NCI-H128 (cell line): Measurements from ENCODE around the gene FES.
"Not testable (repeated sequence)": the region's sequence is repeated elsewhere in the genome, so short reads cannot be mapped to it uniquely, and the experiment has no call there.

Source experiments
- DNase-seq: peaks from one replicate; lab custom pipeline; 2025; ENCODE audit not compliant: unreplicated experiment; lab: John Stamatoyannopoulos, UW

FES gene

DNA sequence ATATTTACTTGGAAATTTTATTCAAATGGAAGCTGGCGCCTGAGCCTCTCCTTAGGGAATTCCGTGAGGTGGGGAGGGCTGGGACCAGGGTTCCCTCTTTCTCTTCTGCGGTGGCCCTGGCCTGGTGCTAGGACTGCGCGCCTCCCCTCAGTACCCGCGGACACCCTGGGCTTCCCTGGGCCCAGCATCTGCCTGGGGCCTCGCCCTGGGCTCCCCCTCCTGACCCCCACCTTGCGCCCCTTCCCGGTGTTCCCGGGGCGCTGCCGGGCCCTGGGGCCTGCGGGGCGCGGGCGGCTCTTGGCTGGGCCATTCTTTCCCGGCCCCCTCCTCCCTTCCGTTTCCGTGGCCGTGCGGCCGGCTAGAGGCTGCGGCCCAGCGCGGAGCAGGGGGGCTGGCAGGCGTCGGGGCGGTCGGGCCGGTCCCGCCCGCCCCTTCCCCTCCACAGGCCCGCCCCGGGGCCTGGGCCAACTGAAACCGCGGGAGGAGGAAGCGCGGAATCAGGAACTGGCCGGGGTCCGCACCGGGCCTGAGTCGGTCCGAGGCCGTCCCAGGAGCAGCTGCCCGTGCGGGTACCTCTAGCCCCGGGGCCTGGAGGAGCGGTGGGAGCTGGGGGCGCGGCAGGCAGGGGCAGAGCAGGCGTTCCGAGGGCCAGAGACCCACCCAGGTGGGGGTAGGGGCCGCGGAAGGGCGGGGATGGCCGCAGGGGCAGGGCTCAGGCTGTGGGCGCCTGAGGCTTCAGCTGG lies at the start of gene FES:
FES (plus strand) TSS at position 529 of the 743 bp plus-strand sequence. CDS start 542 bp downstream, outside the sequence.
- DNase-seq, result no peak

DNA sequence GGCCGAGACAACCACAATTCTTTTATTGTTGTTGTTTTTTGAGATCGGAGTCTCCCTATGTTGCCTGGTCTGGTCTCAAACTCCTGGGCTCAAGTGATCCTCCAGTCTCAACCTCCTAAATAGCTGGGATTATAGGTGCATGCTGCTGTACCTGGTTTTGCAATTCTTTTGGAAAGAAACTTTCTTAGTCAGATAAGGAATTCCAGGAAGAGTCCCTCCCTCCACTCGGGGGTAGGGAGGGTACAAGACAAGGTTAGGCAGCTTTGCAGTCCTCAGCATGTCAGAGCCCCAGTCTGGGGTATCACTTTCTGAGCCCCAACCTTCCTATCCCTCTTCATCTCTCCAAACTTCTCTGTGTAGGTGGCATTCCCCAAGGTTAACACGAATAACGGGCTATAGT lies 49.7 kb upstream of the FES start:
- no peak for DNase-seq

DNA sequence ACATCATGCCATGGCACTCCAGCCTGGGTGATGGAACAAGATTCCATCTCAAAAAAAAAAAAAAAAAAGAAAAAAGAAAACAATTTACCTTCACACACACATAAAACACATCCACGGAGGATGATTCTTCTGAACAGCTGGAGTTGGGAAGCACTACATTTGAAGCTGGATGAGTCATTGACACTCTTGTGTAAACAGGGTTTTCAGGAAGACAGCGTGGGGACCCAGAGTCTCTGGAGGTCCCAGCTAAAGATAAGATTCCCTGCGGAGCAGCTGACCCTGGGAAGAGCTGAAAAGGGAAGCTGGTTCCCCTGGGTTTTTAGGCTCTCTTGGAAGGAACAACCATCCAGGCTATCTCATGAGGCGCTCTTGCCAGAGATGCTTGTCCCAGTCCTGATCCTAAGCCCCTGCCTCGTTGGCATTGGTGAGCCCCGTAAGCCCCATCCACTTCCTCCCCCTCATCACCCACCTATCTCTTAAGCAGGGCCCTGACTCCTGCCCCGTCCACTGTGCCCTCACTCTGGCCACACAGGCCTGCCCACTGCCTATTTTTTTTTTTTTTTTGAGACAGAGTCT lies 47.9 kb upstream of the FES start:
- DNase-seq, result no peak

DNA sequence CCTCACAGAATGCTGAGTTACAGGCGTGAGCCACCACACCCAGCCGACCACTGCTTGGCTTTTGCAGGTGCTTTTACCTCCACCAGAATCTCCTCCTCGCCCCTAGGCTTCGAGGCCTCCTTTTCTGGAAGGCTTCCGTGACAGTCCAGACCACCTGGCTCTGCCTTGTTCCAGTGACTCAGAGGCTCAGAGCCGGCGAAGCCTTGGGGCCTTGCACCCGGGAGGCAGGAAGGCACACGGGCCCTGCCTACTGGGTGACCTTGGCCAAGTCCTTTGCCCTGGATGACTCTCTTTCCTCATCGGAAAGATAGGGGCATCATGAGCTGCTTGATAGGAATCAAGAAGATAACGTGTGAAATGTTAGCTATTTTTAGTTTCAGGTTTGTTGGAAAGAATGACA lies 47.2 kb upstream of the FES start:
- no peak for DNase-seq

DNA sequence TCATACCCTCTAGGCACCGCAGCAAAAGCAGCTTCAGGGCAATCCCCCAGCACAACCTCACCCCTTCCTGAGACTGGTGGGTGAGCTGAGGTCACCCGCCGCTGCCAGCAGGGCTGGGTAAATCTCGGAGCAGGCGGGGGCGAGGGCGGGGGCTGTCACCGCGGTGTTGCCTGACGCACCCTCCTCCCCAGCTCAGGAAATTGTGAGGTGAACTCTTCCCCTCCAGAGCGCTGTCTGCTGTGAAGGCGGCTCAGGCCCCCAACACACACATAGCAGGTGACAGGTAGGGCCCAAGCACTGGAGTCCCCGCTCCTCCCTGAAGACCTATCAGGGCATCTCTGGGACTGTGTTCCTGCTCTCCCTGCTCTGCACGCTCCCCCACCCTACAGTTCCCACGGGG lies 46.2 kb upstream of the FES start:
- no peak for DNase-seq

DNA sequence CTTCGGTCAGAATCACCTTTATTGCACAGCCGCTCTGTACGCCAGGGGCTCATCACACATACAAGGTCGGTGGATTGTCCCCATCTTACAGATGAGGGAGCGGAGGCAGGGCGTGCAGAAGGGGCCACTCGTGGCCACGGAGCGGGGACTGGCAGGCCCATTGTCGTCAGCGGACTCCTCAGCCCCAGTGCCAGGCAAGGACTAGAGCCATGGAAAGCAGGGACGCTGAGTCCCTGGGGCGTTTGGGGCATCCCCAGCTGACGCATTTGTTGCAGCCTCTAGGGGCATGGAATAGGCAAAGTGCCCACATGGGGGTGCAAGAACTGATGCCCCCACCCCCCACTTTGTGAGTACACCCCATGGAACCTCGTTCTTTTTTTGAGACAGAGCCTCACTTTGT lies 45.8 kb upstream of the FES start:
- DNase-seq, result no peak

DNA sequence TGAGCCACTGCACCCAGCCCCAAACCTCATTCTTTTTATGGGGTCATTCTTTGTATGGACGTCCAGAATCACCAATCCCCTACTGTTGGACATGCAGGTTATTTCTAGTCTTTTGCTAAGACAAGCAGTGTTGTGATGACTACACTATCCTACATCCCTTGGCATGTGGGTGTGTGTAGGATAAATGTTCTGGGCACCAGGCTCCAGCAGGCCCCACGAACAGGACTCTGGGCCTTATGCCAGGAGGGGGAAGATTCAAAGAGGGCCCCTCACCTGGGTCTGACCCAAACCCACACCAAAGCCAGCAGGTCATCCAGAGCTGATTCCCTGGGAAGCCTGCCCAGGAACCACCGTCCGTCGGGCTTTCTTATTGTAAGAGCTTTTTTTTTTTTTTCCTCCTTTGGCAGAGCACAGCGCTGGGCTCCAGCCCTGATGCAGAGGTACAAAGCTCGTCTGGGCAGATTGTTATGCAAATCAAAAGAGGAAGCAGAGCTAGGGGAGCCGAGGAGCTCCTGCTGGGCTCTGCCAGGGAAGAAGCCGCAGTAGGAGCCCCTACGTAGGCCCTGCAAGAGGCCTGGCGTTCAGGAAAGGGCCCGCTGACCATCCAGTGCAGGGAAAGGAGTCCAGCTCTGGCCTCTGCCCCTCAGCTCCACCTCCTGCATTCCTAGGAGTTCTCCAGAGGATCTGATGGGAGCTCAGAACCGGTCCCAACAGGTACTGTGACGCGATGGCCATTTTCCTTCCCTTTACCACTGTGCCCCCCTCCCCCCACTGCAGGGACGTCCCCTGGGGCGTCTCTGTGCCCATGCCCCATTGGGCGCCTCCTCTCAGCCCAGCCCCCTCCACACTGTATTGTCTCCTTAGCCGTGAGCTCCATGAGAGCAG lies 44.9 kb upstream of the FES start:
- DNase-seq, result no peak

DNA sequence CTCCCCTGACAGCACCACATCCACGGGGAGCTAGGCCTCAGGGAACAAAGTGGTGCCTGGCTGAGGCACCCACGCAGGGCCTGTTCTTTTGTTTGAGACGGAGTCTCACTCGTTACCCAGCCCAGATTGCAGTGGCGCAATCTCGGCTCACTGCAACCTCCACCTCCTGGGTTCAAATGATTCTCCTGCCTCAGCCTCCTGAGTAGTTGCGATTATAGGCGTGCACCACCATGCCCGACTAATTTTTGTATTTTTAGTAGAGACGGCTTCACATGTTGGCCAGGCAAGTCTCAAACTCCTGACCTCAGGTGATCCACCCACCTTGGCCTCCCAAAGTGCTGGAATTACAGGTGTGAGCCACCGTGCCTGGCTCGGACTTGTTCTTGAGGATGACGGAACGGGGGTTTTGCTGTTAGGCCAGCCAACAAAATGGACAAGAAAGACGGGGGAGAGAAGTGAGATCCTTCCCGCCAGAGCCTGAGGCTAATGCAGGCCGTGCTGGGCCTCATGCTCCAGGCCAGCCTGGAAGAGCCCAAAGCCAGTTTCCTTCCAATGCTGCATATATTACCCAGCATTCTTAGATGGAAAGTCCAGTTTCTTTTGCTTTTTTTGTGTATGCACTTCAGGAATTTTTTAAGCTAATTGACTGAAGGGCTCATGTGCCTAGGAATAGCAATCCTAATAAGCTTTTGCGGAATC lies 44.0 kb upstream of the FES start:
- no peak for DNase-seq

DNA sequence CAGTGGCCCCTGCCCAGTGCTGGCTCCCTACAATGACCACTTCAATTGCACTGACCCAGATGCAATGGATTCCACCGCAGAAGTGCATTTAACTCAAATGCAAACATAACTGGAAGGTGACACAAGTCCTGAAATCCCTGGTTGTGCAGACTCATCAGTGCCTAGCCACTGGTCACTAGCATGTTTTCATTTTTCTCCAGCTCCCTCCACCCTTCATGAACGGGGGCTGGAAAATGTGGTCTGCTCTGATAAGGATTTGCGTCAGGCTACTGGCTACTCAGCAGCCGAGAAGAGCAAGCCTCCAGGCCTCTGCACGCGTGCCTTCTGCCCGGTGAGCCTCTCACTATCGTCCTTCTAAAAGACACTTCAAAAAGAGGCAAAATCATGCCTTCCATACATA lies 43.4 kb upstream of the FES start:
- no peak for DNase-seq

DNA sequence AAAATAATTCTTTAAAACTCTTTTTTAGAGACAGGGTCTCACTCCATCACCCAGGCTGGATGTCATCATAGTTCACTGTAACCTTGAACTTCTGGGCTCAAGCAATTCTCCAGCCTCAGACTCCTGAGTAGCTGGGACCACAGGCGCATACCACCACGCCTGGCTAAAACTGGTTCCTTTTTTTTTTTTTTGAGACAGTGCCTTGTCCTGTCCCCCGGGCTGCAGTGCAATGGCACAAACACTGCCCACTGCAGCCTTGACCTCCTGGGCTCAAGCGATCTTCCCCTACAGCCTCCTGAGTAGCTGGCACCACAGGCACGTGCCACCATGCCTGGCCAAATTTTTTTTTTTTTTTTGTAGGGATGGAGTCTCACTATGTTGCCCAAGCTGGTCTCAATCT lies 39.6 kb upstream of the FES start:
- no peak for DNase-seq

DNA sequence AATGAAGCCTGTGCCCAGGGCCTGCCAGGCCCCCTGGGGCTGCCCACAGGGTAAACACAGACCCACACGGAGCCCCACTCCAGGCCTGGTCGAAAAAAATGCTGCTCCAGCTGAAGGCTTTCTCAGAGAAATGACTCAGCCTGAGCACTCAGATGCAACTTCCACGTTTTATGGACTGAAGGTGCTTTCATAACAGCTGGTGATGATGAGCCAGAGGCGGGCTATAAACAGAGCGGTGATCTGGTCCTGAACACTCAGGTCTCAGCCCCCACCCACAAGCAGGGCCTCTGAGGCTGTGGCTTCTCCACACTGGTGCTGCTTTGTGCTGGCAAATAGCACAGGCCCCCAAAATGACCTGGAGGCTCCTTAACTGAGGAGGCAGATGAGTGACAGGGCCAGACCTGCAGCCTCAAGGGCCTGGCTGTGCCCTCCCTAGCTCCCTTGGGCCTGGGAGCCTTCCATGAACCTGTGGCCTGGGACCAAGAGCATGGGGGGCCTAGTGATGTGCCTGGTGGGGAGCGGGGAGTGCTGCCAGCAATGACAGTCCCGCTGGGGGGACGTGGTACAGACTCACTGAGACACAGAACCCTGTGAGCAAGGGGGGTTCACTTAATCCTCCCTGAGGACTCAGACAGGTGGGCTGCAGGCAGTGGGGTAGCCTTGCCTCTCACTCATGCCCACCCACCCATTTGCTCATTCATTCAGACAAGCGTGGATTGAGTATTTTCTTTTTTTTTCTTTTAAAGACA lies 38.9 kb upstream of the FES start:
- DNase-seq, result no peak

DNA sequence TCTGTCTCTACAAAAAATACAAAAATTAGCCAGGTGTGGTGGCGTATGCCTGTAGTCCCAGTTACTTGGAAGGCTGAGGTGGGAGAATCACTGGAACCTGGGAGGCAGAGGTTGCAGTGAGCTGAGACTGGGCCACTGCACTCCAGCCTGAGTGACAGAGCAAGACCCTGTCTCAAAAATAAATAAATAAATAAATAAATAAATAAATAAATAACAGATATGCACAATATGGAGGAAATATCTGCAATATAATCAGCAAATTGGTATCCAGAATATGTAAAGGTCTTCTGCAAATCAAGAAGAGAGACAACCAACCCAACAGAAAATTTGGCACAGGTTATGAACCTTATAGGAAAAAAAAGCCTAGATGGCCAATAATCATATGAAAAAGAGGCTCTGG lies 34.9 kb upstream of the FES start:
- DNase-seq, result not testable (repeated sequence)

DNA sequence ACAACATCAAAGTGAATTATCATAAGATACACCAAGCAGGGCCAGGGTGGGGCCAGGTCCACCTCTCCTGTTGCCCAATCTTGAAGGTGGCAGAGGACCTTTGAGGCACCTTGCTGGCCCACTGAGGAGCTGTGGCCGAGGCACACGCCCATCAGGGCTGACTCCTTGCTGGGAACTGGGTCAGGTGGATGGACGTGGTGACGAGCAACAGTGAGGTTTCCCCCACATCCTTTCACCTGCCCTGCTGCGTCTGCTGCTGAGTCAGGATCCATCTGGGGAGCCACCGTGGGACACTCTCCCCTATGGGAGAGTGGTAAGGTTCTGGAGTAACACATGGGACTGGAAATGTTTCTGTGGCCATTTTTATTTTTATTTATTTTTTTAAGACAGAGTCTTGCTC lies 33.2 kb upstream of the FES start:
- DNase-seq, result no peak

DNA sequence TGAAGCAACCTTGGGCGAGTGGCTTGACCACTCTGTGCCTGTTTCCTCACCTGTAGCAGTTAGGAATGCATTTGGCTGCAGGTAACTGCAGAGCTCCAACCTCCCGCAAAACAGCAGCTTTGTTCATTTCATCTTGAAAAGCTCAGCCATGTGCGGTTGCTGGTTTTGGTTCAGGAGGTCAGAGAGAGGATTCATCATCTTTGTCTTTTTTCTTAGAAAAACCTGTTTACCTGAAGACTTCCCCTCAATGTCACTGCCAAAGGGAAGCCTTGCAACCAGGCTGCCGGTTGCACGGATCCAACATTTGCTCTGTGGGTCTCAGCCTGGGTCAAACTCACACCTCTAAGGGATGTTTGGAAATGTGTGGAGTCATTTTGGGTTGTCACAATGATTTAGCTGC lies 32.4 kb upstream of the FES start:
- no peak for DNase-seq

DNA sequence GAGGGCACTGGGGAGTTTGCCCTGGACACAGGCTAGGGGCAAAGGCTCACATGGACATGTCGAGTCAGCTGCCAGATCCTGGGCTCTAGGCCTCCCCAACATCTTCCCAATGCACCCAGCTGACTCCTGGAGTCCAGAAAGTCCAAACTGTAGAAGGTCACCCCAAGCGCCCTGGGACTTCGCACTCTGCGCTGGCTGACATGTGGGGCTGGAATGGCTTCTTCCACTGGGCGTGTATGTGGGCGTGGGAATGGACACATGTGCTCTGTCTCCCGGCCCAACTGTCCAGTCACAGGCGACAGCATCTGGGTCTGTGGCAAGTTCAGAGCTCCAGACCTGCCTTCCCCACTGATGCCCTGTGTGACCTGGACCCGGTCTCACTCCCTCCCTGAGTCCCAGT lies 29.2 kb upstream of the FES start:
- no peak for DNase-seq

DNA sequence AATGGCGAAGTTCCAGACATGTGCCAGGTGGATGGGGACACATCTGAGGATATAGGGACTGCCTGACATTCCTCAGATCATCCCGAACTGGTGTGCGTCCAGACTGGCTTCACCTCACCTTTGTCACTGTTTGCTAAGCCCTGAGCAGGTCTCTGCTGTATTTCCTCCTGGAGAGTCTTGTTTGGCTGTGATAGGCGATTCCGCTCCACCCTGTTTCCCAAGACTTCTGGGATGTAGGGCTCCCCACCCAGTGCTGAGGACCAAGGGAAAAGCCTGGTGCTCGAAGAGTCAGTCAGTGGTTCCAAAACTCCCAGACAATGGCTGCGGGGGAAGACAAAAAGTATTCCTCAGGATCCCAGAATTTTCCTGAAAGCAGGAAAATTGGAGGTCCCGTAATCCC lies 27.0 kb upstream of the FES start:
- no peak for DNase-seq

DNA sequence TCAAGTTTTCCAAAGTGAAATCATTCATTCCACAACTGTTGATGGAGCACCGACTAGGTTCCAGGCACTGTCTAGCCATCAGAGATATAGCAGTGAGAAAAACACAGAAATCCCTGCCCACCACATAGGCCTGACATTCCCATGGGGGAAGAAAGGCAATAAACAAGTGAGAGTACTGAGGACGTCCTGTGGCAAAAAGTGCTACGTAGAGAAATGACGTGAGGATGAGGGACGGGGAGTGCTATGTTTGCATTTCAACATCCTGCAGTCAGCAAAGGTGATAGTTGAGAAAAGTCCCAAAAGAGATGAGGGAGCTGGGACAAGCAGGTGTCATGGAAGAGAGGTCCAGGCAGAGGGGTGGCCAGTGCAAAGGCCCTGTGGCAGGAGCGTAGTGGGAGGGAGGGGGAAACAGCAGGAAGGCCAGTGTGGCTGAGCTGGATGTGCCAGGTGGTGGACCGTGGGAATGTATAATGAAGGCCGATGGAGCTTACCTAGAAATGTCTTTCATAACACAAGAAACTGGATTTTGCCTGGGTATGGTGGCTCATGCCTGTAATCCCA lies 26.3 kb upstream of the FES start:
- DNase-seq, result no peak

DNA sequence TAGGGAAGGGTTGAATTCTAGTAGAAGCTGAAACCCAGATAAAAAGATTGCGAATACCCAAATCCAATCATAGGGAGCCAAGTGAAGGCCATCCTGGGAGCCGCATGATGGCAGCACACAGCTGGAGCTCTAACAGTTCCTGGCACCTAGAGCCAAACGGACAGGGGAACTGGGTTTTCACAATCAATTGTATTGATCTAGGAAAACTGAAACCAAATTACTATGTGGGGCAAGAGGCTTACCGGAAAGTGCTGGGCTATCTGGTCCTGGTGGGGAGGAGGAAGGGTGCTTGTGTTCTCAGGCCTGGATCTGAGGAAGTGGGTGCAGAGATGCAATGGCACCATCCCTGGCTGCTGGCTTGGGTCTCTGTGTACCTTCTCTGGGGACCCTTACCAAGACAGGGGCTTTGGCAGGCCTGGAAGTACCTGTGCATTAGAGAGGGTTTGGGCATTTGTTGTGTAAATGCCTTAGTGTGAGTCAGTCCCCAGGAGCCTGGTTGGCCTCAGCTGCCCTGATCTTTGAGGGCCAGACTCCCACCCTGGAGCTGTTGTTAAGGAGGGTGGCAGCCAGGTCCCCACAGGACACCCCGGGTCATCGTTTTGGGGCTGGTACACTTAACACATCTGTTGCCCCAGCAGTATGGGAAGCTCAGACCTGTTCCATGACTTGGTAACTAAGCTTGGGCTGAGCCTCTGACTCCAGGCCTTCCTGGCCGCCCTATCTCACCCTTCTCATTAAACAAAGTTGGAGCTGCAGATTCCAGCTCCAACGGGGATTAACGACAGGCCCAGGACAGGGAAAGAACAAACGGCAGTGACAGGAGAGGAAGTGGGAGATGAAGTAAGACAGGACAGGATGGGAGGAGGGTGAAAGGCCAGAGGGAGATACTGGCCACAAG lies 24.8 kb upstream of the FES start:
- DNase-seq, result no peak

DNA sequence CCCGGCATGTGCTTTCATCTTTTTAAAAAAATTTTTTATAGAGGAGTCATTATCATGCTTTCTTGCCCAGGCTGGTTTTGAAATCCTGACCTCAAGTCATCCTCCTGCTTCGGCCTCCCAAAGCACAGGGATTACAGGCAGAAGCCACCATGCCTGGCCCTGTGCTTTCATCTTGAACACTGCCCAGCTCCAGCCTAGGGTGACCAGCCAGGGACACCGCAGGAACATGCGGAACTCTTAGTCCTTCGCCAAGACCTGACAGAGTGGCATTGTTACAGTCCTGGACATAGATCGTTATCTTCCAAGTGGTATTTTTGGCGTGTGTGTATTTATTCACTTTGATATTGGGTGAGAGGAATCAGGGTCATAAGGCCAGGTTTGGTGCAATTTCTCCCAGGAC lies 23.9 kb upstream of the FES start:
- no peak for DNase-seq
